Activated effector memory CD4-positive, alpha-beta T cell treated with Interleukin-2 at 50 U/mL for 16 hours (primary cell): ENCODE data around the gene CD68.
"Not testable (repeated sequence)": the region's sequence is repeated elsewhere in the genome, so short reads cannot be mapped to it uniquely, and the experiment has no call there.

Experiments used
- DNase-seq: peaks from one replicate; pipeline ENCODE4 v3.0.0-alpha.2; 2020

CD68 gene

GRCh38 chr17:7580604-7581575 is 1.5 kb downstream of the CD68 start:
- no peak for DNase-seq

DNA sequence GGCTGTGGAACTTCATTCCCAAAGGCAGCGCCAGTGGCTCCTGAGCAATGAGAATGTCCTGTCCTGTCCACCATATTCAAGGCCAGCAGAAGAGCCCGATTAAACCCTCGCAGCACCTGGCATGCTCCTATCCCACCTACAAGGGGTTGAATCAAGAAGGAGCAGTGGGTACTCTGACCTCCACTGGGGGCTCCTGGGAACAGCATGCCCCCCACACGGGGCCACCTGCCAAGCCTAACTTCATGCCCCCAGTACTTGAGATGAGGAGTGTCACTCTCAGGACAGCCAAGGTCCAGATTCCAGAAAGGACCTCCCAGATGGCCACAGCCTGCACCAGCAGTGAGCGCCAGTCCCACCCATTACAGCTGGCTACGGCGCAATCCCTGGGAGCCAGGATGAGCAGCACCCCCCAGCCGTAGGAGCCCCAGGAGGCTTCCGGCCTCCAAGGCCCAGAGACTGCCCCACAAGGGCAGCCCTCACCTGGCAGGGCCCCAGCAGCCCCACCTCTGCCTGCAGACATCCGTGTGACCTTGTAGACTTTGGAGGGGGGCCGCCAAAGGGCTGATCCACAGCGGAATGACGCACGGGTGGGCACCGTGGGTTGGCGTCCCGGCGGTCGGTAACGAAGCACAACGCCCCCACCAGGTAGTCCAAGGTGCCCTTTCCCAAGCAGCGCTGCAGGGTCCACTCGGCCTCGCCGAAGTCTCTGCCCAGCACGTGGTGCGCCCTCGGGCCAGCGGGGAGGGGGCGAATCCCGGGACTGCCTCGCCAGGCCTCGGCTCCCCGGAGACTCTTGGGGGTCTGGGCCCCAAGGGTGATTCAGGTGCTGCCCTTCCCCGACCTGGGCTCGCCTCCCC is 3.2 kb downstream of the CD68 start:
- no peak for DNase-seq

DNA sequence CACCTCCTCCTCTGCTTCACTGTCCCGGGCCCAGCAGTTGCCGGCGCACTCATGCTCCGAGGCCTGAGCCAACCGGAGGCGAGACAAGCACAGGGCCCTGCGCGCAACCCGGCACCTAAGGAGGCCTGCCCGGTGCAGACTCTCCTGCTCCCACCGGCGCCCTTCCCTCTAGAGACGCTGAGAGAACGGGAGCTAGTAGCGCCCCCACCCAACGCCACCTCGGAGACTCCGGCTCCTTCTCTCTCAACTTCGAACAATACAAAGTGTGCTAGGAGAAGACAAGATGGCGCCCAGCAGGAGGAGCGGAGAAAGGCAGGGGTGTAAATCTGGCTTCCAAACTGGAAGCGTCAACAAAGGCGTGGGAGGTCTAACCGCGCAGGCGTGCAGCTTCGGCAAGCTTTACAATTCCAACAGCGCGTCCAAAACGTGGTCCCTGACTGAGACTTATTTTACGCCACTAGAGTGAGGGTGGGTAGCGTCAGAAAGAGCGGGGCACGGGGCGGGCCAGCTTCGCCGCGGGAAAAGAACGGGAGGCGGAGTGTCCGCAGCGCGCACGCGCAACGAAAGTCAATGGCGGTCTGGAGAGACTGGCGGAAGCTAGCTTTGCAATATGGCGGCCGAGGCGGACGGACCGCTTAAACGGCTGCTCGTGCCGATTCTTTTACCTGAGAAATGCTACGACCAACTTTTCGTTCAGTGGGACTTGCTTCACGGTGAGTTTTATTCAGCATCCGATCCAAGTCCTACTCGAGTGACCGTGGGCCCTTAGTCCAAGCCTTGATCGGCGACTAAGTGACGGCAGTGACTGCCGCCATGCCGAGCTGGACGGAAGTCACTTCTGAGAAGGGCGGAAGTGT is 4.0 kb downstream of the CD68 start, which contains the start of gene MPDU1:
MPDU1 (plus strand) TSS at position 600 of the 857 bp plus-strand sequence; CDS start at position 611, 11 bp downstream.
- DNase-seq, result peak; percentile 93

- DNase-seq, result no peak
Observed at GRCh38 chr17:7586673-7587419, 7.4 kb downstream of the CD68 start.

DNA sequence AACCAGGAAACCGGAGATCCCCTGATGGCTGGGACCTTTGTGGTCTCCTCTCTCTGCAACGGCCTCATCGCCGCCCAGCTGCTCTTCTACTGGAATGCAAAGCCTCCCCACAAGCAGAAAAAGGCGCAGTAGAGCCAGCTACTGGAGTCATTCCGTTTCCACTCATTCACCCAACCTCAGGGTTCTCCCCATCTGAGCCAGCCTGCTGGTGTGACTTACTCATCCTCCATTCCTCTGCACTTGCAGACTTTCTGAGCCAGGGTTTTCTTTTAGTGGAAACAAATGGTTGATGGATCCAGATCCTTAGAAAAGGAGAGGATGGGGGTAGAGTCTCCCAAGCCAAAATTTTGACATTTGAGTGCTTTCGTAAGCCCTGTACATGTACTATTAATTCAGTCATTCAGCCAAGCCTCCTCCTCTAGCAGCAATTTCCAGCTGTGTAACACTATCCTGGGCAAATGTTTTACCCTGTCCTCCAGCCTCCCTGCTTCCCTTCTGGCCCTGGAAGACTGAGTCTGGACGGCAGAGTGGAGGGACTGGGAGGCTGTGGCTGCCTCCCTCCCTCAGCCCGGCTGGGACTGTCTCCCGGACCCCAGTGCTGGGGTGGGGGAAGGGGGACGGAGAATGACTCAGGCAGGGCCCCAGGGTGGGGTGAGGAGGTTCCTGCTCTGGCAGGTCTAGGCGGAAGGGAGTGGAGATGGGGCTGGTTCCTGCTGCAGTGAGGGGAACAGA is 8.1 kb downstream of the CD68 start:
- no peak for DNase-seq

GRCh38 chr17:7588553-7589203 is 9.2 kb downstream of the CD68 start:
- DNase-seq, result no peak

DNA sequence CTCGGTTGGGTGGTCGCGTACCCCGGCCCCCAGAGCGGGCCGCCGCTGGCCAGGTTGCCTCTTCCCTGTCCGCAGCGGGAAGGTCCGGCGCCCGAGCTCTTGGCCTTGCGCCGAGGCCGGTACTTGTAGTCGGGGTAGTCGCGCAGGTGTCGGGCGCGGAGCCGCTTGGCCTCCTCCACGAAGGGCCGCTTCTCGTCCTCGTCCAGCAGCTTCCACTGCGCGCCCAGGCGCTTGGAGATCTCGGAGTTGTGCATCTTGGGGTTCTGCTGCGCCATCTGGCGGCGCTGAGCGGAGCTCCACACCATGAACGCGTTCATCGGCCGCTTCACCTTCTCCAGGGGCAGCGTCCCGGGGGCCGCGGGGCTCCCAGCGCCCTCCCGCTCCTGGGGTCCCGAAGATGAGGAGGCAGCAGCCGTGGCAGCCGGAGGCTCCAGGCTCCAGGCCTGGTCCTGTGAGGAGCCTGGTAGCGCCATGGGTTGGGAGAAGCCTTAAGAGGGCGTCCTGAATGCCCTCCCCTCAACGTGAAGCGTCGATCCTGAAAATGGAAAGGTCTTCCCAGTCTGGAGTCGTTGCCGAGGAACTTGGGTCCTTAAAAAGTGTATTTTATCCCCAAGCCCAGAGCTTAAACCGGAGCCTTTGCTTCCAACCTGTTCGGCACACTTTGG is 9.9 kb downstream of the CD68 start:
- DNase-seq, result peak; percentile 40

DNA sequence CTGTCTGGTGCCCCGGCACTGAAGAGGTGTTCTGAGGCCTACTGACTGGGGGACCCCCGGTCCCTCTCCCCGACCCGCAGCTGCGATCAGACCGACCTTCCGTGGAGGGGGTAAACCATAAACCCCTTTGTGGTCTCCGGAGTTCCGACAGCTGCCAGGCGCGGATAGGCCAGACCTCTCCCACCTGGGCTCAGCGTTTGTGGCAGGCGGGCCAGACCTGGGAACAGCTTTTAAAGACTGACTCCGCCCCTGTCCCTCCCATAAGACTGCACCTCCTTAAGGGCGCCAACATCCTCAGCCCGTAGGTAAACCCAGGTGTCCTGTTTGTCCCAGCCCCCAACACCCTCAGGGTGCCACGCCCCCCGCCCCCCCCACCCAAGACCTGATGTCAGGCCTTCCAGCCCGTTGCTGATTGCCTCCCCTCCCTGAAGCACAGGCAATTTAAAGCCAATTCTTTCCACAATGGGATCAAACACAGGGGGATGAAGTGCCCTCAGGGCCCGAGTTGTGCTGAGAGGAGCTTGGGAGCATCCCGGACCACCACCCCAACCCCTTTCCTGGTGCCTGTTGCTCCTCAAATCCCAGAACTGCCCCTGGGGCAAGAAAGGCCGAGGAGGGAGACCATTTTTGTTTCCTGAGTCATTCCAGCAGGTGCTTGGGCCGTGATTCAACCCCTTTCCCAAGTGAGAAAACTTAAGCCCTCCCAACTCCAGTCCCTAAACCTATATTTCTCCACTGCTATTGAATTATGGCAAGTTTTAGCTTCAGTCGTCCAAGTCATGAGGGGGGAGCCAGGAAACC is 10.7 kb downstream of the CD68 start, which contains the start of gene SOX15:
SOX15 (minus strand) TSS at position 204 of the 801 bp plus-strand sequence. CDS start 418 bp downstream, outside the sequence.
- no peak for DNase-seq

- no peak for DNase-seq
Observed at GRCh38 chr17:7590743-7591142, 11.3 kb downstream of the CD68 start.

- DNase-seq, result no peak
Observed at GRCh38 chr17:7591596-7591995, 12.2 kb downstream of the CD68 start.

GRCh38 chr17:7592422-7593021 is 13.1 kb downstream of the CD68 start:
- DNase-seq, result no peak

DNA sequence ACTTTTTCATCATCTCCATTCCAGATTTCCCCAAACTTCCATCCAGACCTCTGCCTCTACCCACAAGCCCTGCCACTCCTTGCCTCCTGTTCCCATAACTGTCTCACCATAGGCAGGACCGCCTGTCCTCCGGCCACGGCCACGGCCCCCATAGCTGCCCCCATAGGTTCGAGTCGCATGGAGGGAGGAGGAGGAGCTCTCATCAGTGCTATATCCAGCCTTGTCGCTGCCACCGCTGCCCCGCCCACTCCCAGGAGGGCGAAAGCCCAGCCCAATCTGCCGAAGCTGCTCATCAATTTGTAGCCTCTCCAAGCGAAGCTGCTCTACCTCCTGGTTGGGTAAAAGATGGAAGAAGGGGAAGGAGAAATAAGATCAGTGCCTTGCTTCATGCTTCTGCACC is 13.9 kb downstream of the CD68 start:
- DNase-seq, result no peak

DNA sequence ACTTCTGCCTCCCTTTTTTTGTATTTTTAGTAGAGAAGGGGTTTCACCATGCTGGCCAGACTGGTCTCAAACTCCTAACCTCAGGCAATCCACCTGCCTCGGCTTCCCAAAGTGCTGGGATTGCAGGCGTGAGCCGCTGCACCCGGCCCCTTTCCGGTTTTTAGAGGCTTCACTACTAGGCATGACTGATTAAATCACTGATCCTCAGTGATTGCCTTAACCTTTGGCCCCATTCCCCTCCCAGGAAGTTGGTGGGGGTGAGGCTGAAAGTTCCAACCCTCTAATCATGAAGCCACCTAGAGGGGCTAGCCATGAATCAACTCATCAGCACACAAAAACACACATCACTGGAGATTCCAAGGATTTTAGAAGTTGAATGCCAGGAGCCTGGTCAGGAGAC is 18.1 kb downstream of the CD68 start:
- DNase-seq, result not testable (repeated sequence)

DNA sequence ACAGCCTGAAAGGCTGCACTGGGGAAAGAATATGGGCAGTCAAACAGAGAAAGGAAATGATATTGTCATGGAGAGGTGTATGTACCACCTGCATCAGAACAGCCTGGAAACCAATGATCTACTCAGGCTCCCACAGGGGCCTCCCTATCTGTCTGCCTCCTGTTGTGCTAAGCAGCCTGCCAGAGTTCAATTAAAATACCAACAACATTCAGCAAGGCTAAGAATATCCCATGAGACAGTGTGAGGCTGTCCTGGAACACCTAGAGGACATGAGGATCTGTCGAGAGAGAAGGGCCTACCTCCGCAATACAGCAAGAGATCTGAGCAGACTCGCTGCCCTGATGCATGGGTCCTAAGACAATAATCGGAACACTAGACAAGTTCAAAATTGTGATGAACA is 26.8 kb downstream of the CD68 start:
- no peak for DNase-seq

DNA sequence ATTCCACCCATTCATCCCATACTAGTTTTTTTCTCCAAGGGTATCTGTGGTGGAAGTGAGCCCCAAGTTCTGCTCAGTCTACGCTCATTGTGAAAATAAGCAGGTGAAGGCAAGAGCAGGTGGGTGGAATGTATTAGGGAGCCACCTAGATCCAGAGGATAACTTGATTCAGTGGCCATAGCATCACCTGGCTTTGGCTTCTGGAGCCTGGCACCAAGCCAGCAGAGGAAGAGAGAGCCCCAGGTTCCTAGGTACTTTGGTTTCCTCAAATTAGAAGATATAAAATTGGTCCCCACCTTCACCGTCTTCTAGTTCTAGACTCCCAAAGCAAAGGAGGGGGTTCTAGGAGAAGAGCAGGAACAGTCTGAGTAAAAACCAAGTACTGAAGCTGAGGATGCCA is 31.2 kb downstream of the CD68 start:
- no peak for DNase-seq

DNA sequence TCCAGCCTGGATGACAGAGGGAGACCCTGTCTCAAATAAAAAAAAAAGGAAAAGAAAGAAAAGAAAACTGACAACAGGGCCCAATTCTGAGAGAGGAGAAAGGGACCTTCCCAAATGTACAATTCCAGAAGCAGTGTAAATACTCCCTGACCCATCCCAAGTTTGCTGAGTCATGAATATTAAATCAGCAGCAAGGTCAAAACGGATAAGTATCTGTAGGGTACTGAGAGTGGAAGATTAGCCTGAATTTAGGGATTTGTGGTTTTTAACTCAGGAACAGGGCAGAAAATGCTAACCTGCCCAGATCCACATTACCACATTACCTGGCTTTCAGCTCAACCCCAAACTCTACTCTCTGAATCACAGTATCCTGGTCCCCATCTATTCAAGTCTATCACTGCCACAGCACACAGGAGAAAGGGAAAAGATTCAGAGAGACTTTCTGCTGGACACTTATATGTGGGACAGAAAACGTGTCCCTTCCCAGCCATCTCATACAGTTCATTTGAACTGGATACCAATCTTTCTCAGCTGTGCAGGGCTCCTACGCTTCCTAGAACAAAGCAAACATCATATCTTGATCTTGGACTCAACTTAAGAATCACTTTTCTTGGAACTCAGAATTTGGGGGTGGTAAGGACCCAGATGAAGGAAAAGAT is 32.3 kb downstream of the CD68 start:
- no peak for DNase-seq

DNA sequence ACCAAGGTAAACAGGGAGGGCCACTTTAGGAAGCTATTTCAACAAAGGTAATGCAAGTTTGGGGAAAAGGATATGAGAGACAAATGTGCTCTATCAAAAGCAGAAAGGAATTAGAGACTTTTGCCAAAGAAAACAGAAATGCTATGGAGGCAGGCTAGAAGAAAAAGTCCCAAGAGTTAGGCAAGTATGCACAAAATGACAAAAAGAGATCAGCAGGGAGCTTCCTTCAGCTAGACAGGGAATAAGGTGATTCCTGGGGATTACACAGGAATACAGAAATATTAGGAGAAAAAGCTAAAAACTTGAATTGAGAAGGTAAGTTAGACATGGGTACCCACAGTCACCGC is 32.8 kb downstream of the CD68 start:
- no peak for DNase-seq

DNA sequence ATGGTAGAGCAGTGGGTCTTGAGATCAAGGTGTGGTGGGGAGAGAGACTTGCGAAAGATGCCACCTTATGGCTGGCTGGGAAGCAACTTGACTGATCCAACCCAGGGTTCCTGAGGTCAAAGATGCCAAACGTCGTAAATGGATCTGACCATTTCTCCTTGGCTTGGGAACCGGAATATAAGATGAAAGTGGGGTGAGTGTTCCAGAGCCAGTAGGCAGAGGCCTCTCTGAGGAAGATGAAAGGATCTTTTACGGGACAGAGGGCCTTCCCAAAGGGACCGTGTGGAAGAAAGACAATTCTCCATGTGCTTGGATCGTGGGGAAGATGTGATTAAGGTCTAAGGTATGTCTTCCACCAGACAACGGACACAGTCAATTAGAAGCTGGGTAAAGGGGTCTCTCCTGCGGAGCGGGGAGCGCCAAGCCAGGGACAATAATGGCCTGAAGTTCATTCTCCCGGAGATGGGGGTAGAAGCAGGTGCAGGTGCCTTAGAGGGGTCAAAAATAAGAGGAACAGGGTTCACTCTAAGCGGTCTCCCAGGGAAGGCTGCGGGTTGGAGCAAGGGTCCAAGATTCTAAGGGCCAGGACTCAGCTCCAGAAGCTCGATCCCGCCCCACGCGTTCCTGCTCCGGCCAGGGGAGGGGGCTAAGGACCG is 34.5 kb downstream of the CD68 start:
- no peak for DNase-seq
